Caco-2 (cell line): ENCODE results near the gene SHROOM3. TPM values are rescaled to one million over a fixed set of nuclear protein-coding genes. Genes with fewer than 3 reads are reported as not detected.

Experiments
- BruUV-seq: library from RNA; stranded (reverse); fragments of 400-500 nt; replicated peaks from 2 replicates; lab custom pipeline; 2021; lab: Mats Ljungman, UMichigan
- CTCF ChIA-PET: fragments of 300-600 bp; sonication (Branson Sonifier 250); formaldehyde crosslinking; loops from one replicate; lab custom pipeline; 2022; ENCODE audit warnings: antibody characterized with exemption; lab: Charles Lee
- POLR2A ChIA-PET: fragments of 300-600 bp; sonication (Branson Sonifier 250); formaldehyde crosslinking; loops from one replicate; lab custom pipeline; 2022; ENCODE audit warnings: antibody characterized with exemption; lab: Charles Lee
- DNase-seq, 2 experiments: peaks; one replicate each; pipeline versions ENCODE4 v3.0.0 to v3.0.0-alpha.2; 2020 to 2022
- H3K27me3 ChIP-seq: replicated peaks from 2 replicates; pipeline ENCODE4 v1.6.0; 2011; ENCODE audit warnings: low read length; ENCODE audit not compliant: control insufficient read depth, insufficient read depth
- H3K36me3 ChIP-seq: 2 replicates; pipeline ENCODE4 v1.5.1; 2011; ENCODE audit warnings: low read length; ENCODE audit not compliant: control insufficient read depth, insufficient read depth
- H3K4me1 ChIP-seq: fragments of 250-450 bp; sonication (Bioruptor Pico); 2 replicates; pipeline ENCODE4 v1.5.1; 2020; ENCODE audit warnings: mild to moderate bottlenecking
- H3K4me3 ChIP-seq: 2 replicates; pipeline ENCODE4 v1.5.1; 2011; ENCODE audit warnings: low read depth, mild to moderate bottlenecking, control low read depth, low read length
- H3K9me3 ChIP-seq: fragments of 250-450 bp; sonication (Bioruptor Pico); 2 replicates; pipeline ENCODE4 v1.5.1; 2020; ENCODE audit warnings: mild to moderate bottlenecking, moderate library complexity
- H3K27ac Mint-ChIP-seq: one replicate; pipeline ENCODE4 v1.8.0; 2022; ENCODE audit warnings: mixed read lengths; ENCODE audit not compliant: unreplicated experiment
- H3K27me3 Mint-ChIP-seq: one replicate; pipeline ENCODE4 v1.8.0; 2022; ENCODE audit warnings: mixed read lengths; ENCODE audit not compliant: insufficient read depth, unreplicated experiment
- H3K36me3 Mint-ChIP-seq: one replicate; pipeline ENCODE4 v1.8.0; 2022; ENCODE audit warnings: mild to moderate bottlenecking, mixed read lengths; ENCODE audit not compliant: insufficient read depth, unreplicated experiment
- H3K4me1 Mint-ChIP-seq: one replicate; pipeline ENCODE4 v1.8.0; 2022; ENCODE audit warnings: low read depth, mixed read lengths; ENCODE audit not compliant: unreplicated experiment
- H3K4me3 Mint-ChIP-seq: one replicate; pipeline ENCODE4 v1.8.0; 2022; ENCODE audit warnings: mild to moderate bottlenecking, moderate library complexity, mixed read lengths; ENCODE audit not compliant: unreplicated experiment
- H3K9me3 Mint-ChIP-seq: one replicate; pipeline ENCODE4 v1.8.0; 2022; ENCODE audit warnings: mixed read lengths; ENCODE audit not compliant: unreplicated experiment
- CTCF ChIP-seq, 2 experiments: fragments of 200-600 bp in 1 of 2; IDR thresholded peaks; 1 replicate in 1 of 2; 2 replicates in 1 of 2; pipeline versions ENCODE4 v1.5.1 to v1.8.0; 2011 to 2022; ENCODE audit warnings: antibody characterized with exemption in 1 of 2, control low read depth in 1 of 2, inconsistent platforms in 1 of 2, low read depth in 1 of 2, low read length in 1 of 2, mild to moderate bottlenecking in 1 of 2, moderate library complexity in 1 of 2; ENCODE audit not compliant: insufficient read depth in 1 of 2, severe bottlenecking in 1 of 2, unreplicated experiment in 1 of 2
- intact Hi-C: fragments of 100-400 bp; cut with micrococcal nuclease; formaldehyde crosslinking; loops from one replicate; pipeline ENCODE4 v1.10.0; 2022; ENCODE audit not compliant: unreplicated experiment
- total RNA-seq: library from RNA; stranded (reverse); gene quantifications from 2 replicates; pipeline ENCODE4 v1.2.3, GENCODE V29; 2022

The SHROOM3 gene
- total RNA-seq, 1 experiment from 2014 or later = 16.3 TPM

GRCh38 chr4:76753814-76754213 lies 318.8 kb downstream of the SHROOM3 start:
- TF ChIP-seq CTCF (IDR thresholded peaks at IDR 0.05; ENCODE audit: insufficient read depth in 1 of 2, low read depth in 1 of 2, low read length in 1 of 2, severe bottlenecking in 1 of 2, unreplicated experiment in 1 of 2) = no peak
- no peaks in the 10 kb centered on the region for H3K9me3 ChIP-seq
- ChIA-PET CTCF (interaction anchor here (1.0 kb wide), 1 partner anchor 249 kb away, joined by 3 read pairs; no protein-coding TSS in a partner anchor), POLR2A (no interaction called here)
- no peaks in the 10 kb centered on the region for H3K9me3 Mint-ChIP-seq
- BruUV-seq = no TSS peak
- H3K4me1 Mint-ChIP-seq = peaks cover 9% of the 10 kb centered on the region
- H3K36me3 ChIP-seq = no peaks in the 10 kb centered on the region
- H3K27ac Mint-ChIP-seq = no peak overlapping the region
- no peaks in the 10 kb centered on the region for H3K4me1 ChIP-seq
- no peaks in the 10 kb centered on the region for H3K27me3 ChIP-seq
- no peak overlapping the region for H3K4me3 Mint-ChIP-seq
- intact Hi-C loops = no loop called here
- peaks cover 23% of the 10 kb centered on the region for H3K36me3 Mint-ChIP-seq
- no peaks in the 10 kb centered on the region for H3K27me3 Mint-ChIP-seq
- no peak for DNase-seq
- H3K4me3 ChIP-seq = no peak overlapping the region

- H3K27ac Mint-ChIP-seq = no peak overlapping the region
- no peaks in the 10 kb centered on the region for H3K36me3 ChIP-seq
- no TSS peak for BruUV-seq
- no peaks in the 10 kb centered on the region for H3K9me3 ChIP-seq
- no peaks in the 10 kb centered on the region for H3K27me3 ChIP-seq
- no peak for TF ChIP-seq CTCF (IDR thresholded peaks at IDR 0.05; ENCODE audit: insufficient read depth in 1 of 2, low read depth in 1 of 2, low read length in 1 of 2, severe bottlenecking in 1 of 2, unreplicated experiment in 1 of 2)
- no peaks in the 10 kb centered on the region for H3K4me1 ChIP-seq
- no peaks in the 10 kb centered on the region for H3K9me3 Mint-ChIP-seq
- H3K4me1 Mint-ChIP-seq = peaks cover 6% of the 10 kb centered on the region
- DNase-seq = no peak
- POLR2A ChIA-PET = no interaction called here
- H3K36me3 Mint-ChIP-seq = peaks cover 20% of the 10 kb centered on the region
- intact Hi-C loops = no loop called here
- no peaks in the 10 kb centered on the region for H3K27me3 Mint-ChIP-seq
- H3K4me3 ChIP-seq = no peak overlapping the region
- CTCF ChIA-PET = interaction anchor here (1.0 kb wide), 1 partner anchor 250 kb away, joined by 3 read pairs; no protein-coding TSS in a partner anchor
- no peak overlapping the region for H3K4me3 Mint-ChIP-seq
These were observed 319.4 kb downstream of the SHROOM3 start for GRCh38 chr4:76754439-76754838.

DNA sequence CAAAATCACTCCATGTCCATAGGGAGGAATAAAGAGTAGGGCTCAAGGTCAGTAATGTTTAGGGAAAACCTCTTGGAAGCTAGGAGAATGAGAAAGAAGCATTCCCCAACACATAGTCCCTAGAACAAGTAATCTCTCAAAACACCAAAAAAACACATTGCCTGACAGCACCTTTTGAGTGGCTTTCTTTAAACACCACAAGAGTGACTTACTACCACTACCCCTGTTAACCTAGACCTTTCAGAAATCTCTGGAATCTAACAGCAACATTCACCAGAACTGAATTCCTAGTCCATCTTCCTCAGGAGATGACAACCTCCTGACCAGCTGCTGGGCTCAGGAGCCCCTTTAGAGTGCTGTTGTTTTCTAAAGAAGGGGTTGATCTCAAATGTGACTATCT lies 320.7 kb downstream of the SHROOM3 start:
- no TSS peak for BruUV-seq
- H3K36me3 Mint-ChIP-seq = peaks cover 11% of the 10 kb centered on the region

More for the DNA sequence above, 320.7 kb downstream of the SHROOM3 start:
- peaks cover 6% of the 10 kb centered on the region for H3K4me1 Mint-ChIP-seq
- no peak for TF ChIP-seq CTCF (IDR thresholded peaks at IDR 0.05; ENCODE audit: insufficient read depth in 1 of 2, low read depth in 1 of 2, low read length in 1 of 2, severe bottlenecking in 1 of 2, unreplicated experiment in 1 of 2)
- H3K27ac Mint-ChIP-seq = no peak overlapping the region
- H3K4me1 ChIP-seq = no peaks in the 10 kb centered on the region
- H3K27me3 ChIP-seq = no peaks in the 10 kb centered on the region
- CTCF ChIA-PET = interaction anchor here (0.7 kb wide), 1 partner anchor 226 kb away, joined by 3 read pairs; no protein-coding TSS in a partner anchor
- H3K9me3 Mint-ChIP-seq = no peaks in the 10 kb centered on the region
- no peak overlapping the region for H3K4me3 Mint-ChIP-seq
- intact Hi-C loops = no loop called here
- no peak overlapping the region for H3K4me3 ChIP-seq
- no peaks in the 10 kb centered on the region for H3K36me3 ChIP-seq
- no peak for DNase-seq
- POLR2A ChIA-PET = interaction anchor here (0.6 kb wide), 1 partner anchor 765 kb away, joined by 4 read pairs; no protein-coding TSS in a partner anchor
- H3K27me3 Mint-ChIP-seq = no peaks in the 10 kb centered on the region
- no peaks in the 10 kb centered on the region for H3K9me3 ChIP-seq
